ENCODE data around the gene HLA-DRA.

HLA-DRA gene

GRCh38 chr6:32449088-32449736 lies 9.5 kb downstream of the HLA-DRA start:
- H3K4me2 ChIP-seq (ENCODE audit: low read depth, low read length, poor library complexity, severe bottlenecking) = no peak overlapping the region
- H4K20me1 ChIP-seq (ENCODE audit: insufficient read depth, low read length, poor library complexity, severe bottlenecking) = no peaks in the 10 kb centered on the region
- H3F3A ChIP-seq (ENCODE audit: low read depth) = no peaks in the 10 kb centered on the region
- no peaks in the 10 kb centered on the region for H3K27me3 ChIP-seq (ENCODE audit: insufficient read depth, low read length, poor library complexity, severe bottlenecking)
- no peaks in the 10 kb centered on the region for H3K79me2 ChIP-seq (ENCODE audit: insufficient read depth, low read length)
- no peak overlapping the region for H3K9ac ChIP-seq (ENCODE audit: low read depth, low read length, poor library complexity, severe bottlenecking)
- no peak overlapping the region for H2AFZ ChIP-seq (ENCODE audit: low read length)
- no peaks in the 10 kb centered on the region for H3K36me3 ChIP-seq (ENCODE audit: insufficient read depth, low read length)
- no peak overlapping the region for H3K4me3 ChIP-seq (ENCODE audit: low read length, poor library complexity, severe bottlenecking)
- TF ChIP-seq CTCF (conservative IDR thresholded peaks at IDR 0.05; ENCODE audit: low read length) (no peak), EZH2phosphoT487 (IDR thresholded peaks at IDR 0.05; ENCODE audit: borderline replicate concordance) (no peak)
- H3K4me1 ChIP-seq (ENCODE audit: insufficient read depth, low read length, poor library complexity, severe bottlenecking) = no peaks in the 10 kb centered on the region
- 0 out of 2 replicates have a peak, but pooled peaks cover 6% of the 10 kb centered on the region for H3K9me3 ChIP-seq (ENCODE audit: insufficient read depth, low read depth, low read length)
- no peaks in the 10 kb centered on the region for H3K9me2 ChIP-seq (replicated peaks; ENCODE audit: low read depth, low read length)

- no peaks in the 10 kb centered on the region for H3K79me2 ChIP-seq (ENCODE audit: insufficient read depth, low read length)
- no peak overlapping the region for H3K4me2 ChIP-seq (ENCODE audit: low read depth, low read length, poor library complexity, severe bottlenecking)
- H3K9me2 ChIP-seq (replicated peaks; ENCODE audit: low read depth, low read length) = no peaks in the 10 kb centered on the region
- no peak overlapping the region for H2AFZ ChIP-seq (ENCODE audit: low read length)
- H4K20me1 ChIP-seq (ENCODE audit: insufficient read depth, low read length, poor library complexity, severe bottlenecking) = no peaks in the 10 kb centered on the region
- TF ChIP-seq EZH2phosphoT487 (IDR thresholded peaks at IDR 0.05; ENCODE audit: borderline replicate concordance) = no peak
- no peak for TF ChIP-seq CTCF (conservative IDR thresholded peaks at IDR 0.05; ENCODE audit: low read length)
- no peaks in the 10 kb centered on the region for H3K27me3 ChIP-seq (ENCODE audit: insufficient read depth, low read length, poor library complexity, severe bottlenecking)
- no peaks in the 10 kb centered on the region for H3K4me1 ChIP-seq (ENCODE audit: insufficient read depth, low read length, poor library complexity, severe bottlenecking)
- no peaks in the 10 kb centered on the region for H3F3A ChIP-seq (ENCODE audit: low read depth)
- H3K9me3 ChIP-seq (ENCODE audit: insufficient read depth, low read depth, low read length) = 0 out of 2 replicates have a peak, but pooled peaks cover 6% of the 10 kb centered on the region
- no peak overlapping the region for H3K9ac ChIP-seq (ENCODE audit: low read depth, low read length, poor library complexity, severe bottlenecking)
- H3K4me3 ChIP-seq (ENCODE audit: low read length, poor library complexity, severe bottlenecking) = no peak overlapping the region
- H3K36me3 ChIP-seq (ENCODE audit: insufficient read depth, low read length) = no peaks in the 10 kb centered on the region
Measured at GRCh38 chr6:32457054-32457453, 17.4 kb downstream of the HLA-DRA start.

GRCh38 chr6:32459781-32460424 lies 20.2 kb downstream of the HLA-DRA start:
- Histone ChIP-seq H3K9ac (ENCODE audit: low read depth, low read length, poor library complexity, severe bottlenecking) (no peak overlapping the region), H3K9me2 (replicated peaks; ENCODE audit: low read depth, low read length) (no peaks in the 10 kb centered on the region), H3K9me3 (ENCODE audit: insufficient read depth, low read depth, low read length) (no peaks in the 10 kb centered on the region), H2AFZ (ENCODE audit: low read length) (no peak overlapping the region), H3K27me3 (ENCODE audit: insufficient read depth, low read length, poor library complexity, severe bottlenecking) (no peaks in the 10 kb centered on the region), H4K20me1 (ENCODE audit: insufficient read depth, low read length, poor library complexity, severe bottlenecking) (no peaks in the 10 kb centered on the region), H3K36me3 (ENCODE audit: insufficient read depth, low read length) (no peaks in the 10 kb centered on the region), H3K79me2 (ENCODE audit: insufficient read depth, low read length) (no peaks in the 10 kb centered on the region), H3K4me3 (ENCODE audit: low read length, poor library complexity, severe bottlenecking) (no peak overlapping the region), H3F3A (ENCODE audit: low read depth) (no peaks in the 10 kb centered on the region), H3K4me2 (ENCODE audit: low read depth, low read length, poor library complexity, severe bottlenecking) (no peak overlapping the region), H3K4me1 (ENCODE audit: insufficient read depth, low read length, poor library complexity, severe bottlenecking) (no peaks in the 10 kb centered on the region)
- no peak for TF ChIP-seq EZH2phosphoT487 (IDR thresholded peaks at IDR 0.05; ENCODE audit: borderline replicate concordance)
- TF ChIP-seq CTCF (conservative IDR thresholded peaks at IDR 0.05; ENCODE audit: low read length) = no peak
